GM11168 (cell line): ENCODE measurements around the gene PADI3.

Experiments used
- in situ Hi-C: fragments of 300-500 bp; cut with MboI; formaldehyde crosslinking; loops from one replicate; pipeline ENCODE4 v1.12.0; 2022; ENCODE audit warnings: low sequenced_read_pairs; ENCODE audit not compliant: unreplicated experiment

PADI3 gene

DNA sequence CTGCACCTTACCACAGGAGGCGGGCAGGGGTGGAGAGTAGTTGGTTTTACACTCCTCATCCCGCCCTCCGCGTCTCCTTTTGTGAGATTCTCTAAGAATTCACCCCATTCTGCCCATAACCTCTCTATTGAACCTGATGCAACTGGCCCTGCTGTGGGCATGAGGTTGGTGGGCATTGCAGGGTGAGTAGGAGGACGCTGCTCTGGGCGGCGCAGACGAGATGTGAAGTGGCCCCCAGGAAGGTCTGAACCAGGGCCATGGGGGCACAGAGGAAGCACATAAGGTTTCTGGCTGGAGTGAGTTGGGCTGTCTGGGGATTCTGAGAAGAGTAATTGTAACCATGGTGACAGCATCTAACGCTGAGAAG, 35.1 kb upstream of the PADI3 start:
- in situ Hi-C loops, result no loop called here

DNA sequence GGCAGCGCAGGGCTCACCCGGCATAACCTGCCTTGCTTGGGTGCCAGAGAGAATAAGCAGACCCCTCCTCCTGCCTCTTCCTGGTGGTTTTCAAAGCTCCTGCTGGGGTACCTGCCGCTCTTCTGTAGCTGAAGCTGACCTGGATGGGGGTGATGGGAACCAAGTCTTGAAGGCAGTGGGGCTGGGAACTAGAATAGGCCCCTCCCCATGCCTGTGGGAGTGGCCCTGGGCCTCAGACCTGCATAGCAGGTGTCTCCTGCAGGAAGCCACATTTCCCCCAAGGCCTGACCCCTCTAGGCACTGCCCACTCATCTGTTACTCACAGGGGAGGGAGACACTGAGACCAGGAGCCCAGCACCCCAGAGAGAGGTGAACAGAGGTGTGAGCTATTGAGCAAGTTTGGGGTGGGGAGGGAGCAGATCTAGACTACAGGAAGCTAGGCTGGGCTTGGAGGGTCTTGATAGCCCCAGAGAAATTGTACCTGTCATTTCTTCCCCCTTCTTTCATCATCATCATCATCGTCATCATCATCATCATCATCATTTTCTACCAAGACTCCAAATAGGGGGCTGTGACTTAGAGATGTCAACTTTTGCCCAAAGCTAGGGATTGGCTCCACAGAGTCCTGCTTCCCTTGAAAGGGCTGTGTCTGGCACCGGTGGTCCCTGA, 33.9 kb upstream of the PADI3 start:
- in situ Hi-C loops, result no loop called here

DNA sequence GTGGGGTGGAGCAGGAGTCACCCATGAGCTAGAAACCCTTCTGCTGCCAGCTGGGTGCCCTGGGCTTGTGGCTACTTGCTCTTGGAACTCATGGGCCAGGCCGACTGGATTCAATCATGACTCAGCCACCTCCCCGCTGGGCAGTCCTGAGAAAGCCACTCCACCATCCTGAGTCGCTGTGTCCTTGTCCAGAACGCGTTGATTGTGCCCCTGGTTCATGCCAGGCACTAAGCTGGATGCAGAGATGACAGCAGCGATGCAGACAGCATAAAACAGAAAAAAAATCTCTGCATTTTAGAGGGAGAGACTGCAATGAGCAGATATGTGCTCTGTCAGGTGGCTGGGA, 33.4 kb upstream of the PADI3 start:
- in situ Hi-C loops, result no loop called here

DNA sequence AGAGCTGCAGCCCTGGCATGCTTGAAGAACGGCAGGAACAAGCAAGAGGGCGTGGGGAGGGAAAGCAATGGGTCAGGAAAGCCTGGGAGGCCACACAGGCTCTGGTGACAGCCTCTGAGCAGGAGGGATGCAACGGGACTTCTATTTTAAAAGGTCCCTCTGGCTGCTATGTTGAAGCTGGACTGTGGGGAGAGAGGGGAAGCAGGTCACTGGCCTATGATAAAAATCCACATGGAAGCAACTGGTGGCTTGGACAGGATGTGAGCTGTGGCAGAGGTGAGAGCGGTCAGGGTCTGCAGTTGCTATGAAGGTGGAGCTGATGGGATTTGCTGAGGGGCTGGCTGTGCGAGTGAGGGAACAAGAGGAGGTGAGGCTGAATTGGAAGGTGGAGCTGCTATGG, 32.8 kb upstream of the PADI3 start:
- in situ Hi-C loops, result no loop called here

DNA sequence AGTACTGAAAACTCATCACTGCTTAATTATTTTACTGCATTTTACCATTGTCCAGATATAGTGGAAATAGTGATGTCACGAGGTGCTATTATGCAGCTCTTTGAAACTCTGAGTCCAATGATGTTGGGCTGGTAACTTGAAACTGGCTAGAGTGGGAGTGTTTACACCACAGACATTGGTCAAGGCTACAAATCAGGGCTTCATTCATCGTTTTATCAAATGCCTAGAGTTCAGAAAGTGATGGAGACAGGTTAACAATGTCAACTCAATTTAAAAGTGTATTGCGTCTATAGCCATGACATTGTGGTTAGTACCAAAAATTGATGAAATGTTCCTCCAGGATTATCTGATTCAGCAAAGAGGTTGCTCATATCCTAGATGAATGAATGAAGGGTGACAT, 31.3 kb upstream of the PADI3 start:
- in situ Hi-C loops, result no loop called here

DNA sequence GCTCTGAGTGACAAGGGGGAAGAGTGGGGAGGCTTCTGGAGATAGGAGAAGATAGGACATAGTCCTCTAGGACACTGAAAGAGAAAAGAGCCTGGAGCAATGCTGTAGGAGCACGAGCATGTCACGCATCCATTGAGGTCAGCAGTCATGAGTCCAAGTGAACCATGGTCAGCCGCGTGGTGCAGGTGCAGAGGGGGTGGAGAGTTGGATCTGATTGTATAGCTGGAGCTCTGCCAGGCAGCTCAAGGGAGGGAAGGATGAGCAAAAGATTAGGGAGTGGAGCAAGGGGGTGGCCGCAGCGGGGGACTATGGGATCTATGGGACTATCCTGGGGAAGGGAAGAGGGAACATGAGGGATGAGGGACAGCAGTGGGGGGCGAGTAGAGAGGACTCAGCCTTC, 30.0 kb upstream of the PADI3 start:
- in situ Hi-C loops, result no loop called here

DNA sequence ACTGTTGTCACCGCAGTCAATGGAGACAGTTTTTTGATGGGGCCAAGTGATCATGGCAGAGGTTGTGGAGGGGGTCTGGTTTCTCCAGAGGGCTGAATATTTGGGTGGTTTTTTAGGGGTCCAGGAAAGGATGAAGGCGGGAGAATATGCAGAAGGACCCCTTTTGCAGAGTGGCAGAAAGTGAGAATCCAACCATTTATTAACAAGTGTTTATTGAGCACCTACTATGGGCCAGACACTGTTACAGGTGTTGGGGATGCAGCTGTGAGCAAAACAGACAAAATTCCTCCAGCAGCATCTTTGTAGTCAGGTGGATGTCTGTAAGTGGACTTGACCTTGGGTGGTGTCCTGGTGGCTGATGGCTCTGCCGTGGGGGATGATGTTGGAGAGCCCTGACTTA, 28.6 kb upstream of the PADI3 start:
- in situ Hi-C loops, result no loop called here

DNA sequence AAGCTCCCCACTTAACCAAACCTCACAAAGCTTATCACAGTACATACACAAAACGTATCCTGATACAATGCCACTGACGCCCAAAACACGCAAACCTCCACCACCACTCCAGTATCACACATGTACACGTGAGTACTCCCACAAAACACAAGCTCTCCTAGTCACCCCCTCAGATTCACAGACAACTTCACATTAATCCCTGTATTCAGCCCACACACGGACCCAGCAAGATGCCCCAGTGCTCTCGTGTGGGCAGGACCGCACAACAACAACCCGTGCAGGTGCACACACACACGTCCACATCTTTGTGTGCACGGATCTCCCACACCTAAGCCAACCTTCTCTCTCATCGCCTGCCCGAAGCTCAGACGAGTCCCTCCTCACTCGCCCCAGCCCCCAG, 26.3 kb upstream of the PADI3 start:
- in situ Hi-C loops, result no loop called here

DNA sequence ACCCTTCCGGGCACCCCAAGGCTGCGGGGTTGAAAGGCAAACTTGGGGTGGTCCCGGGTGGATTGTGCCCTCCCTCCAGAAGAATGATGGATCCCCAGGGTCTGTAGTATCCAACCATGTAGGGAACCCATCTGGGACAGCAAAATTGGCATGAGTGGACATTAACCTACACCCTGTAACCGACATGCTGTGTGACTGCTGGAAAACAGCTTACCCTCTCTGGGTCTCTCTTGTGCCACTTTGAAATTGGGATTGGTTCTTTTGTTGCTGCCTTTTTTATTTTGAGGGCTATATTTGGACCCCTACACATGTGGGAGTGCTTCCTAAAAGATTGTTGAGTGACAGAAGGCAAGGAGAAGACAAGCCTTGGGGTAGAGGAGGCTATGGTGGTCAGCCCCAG, 24.5 kb upstream of the PADI3 start:
- in situ Hi-C loops, result no loop called here

DNA sequence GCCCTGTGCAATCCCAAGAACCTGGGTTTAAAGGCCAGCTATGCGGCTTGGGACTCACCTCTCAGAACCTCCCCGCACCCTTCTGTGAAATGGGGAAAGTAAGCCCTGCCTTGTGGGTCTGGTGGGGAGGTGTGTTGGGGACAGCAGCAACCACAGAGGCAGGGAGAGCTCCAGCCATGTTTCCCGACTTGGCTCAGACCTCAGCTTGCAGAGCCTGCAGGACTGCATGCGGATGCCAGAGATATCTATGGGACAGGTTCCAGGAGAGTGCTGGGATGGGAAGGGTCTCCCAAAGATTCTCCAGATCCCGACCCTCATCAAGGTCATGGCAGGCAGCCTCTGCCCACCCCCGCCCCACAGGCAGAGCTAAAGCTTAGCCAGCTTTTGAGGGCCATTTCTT, 23.8 kb upstream of the PADI3 start:
- in situ Hi-C loops, result no loop called here

DNA sequence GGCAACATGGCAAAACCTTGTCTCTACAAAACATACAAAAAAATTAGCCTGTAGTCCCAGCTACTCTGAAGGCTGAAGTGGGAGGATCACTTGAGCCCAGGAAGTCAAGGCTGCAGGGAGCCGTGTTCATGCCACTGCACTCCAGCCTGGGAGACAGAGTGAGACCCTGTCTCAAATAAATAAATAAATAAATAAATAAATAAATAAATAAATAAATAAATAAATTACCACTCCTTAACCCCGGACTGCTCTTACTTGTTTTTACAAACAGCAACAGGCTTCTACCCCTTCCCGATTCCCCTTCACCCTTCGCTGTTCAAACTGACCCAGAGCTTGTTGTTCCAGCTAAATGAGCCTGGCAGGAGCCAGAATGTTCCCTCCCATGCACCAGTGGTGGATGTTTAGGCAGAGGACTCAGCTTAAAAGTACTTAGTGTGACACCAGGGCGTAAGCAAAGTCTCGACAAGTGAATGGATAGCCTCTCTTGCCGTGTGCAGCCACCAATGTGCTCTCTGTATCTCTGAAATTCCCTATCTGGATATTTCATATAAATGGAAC, 21.5 kb upstream of the PADI3 start:
- in situ Hi-C loops, result no loop called here

DNA sequence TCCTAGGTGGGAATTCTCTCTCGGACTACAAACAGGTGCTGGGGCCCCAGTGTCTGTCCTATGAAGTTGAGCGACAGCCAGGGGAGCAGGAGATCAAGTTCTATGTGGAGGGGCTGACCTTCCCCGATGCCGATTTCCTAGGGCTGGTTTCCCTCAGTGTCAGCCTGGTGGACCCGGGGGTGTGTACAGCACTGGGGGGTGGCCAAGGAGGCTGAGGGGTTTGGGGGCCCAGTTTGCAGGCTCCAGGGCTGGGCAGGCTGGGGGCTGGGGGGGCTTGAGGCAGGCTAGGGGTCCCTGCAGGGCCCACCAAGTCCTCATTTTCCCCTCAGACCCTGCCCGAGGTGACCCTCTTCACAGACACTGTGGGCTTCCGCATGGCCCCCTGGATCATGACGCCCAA, 20.3 kb upstream of the PADI3 start:
- in situ Hi-C loops, result no loop called here

DNA sequence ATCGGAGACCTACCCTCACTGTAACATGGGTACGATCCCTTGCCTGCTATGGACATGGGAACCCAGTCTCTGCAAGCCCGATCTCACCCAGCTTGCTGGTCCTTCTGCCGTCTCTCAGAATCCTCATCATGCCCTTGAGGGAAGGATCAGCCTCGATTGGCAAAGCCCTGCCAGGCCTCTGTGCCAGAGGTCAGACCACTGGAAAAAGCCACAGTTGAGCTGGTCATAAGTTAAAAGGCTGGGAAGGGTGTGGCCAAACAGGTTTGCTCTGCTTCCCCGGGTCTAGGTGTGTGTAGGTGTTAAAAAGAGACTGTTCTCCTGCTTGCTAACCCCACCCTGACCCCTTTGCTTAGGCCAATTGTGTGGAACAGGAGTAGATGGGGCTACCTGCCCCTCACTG, 19.5 kb upstream of the PADI3 start:
- in situ Hi-C loops, result no loop called here

DNA sequence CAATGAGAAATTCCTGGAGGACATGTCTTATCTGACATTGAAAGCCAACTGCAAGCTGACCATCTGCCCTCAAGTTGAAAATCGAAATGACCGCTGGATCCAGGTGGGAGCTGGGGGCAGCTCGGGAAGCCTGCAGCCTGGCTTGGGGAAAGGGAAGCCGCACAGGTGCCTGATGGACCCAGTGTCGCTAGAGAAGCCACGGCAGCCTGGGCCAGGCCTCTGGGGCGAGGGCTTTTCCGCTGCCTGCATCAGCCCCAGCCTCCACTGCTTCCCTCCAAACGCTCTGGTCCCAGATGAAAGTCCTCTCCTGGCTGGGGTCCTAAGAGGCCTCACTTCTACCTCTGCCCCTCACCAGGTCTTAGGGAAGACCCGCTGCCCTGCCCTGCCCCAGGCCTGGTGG, 18.8 kb upstream of the PADI3 start:
- in situ Hi-C loops, result loop anchor here (5.0 kb wide), 1 partner anchor 103 kb away; no protein-coding TSS in a partner anchor

DNA sequence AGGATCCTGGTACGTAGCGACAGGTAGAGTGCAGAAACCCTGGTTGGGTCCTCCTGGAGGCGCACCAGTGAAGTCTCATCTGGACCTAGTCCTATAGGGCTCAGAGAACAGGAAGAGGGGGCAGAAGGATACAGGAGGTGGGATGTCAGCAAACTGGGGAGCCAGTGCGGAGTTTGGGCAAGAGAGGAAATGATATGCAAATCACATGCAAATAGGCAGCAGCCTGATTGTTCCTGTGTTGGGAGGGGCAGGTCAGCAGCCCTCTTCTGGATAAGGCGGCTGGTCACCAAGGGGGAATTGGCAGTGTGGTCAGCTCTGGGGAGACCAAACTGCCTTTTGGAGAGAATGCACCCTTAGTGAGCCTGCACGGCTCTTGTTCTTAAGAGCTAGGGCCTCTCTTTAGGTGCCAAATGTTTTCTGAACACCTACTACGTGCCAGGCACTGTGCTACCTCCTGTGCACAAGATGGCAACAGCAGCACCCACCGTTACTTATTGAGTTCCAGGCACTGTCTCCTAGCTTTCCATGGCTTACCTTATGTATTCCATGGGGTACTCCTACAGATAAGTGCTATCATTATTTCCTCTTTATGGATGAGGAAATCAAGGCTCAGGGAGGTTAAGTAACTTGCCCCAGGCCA, 18.1 kb upstream of the PADI3 start:
- in situ Hi-C loops, result loop anchor here (5.0 kb wide), 1 partner anchor 103 kb away; no protein-coding TSS in a partner anchor

DNA sequence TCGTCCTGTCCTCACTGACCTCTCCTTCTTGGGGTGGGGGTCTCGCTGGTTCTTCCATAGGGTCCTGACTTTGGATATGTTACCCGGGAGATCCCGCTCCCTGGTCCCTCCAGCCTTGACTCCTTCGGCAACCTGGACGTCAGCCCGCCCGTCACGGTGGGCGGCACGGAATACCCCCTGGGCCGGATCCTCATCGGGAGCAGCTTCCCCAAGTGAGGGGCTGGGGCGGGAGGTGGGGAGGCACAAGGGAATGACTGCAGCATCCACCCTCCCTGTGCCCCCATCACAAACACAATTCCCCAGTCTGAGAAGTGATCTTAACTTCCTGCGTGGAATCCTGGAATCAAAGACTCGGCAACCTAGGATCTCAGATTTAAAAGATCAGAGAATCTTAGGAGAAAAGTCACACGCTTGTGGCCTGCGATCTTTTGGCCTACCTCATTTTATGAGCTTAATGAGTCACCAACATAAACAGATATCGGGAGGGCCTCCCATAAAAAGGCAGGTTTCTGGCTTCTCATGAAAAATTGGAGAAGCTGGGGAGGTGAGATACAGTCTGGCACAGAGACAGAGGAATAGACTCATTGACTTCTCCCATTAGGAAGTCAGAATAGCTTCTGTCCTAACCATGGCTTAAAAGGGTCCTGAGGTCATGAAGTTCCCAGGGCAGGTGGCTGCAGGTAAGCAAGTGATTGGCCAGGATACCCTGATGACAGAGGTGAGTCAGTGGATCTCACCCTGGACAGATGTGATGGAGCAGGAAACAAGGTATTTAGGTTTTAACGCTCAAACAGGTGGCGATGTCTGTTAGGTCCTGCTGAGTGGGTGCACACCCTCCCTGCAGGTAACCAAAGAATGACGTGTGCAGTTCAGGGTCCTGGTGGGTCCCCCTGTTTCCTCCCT, 15.9 kb upstream of the PADI3 start:
- in situ Hi-C loops, result loop anchor here (5.0 kb wide), 1 partner anchor 106 kb away; no protein-coding TSS in a partner anchor

DNA sequence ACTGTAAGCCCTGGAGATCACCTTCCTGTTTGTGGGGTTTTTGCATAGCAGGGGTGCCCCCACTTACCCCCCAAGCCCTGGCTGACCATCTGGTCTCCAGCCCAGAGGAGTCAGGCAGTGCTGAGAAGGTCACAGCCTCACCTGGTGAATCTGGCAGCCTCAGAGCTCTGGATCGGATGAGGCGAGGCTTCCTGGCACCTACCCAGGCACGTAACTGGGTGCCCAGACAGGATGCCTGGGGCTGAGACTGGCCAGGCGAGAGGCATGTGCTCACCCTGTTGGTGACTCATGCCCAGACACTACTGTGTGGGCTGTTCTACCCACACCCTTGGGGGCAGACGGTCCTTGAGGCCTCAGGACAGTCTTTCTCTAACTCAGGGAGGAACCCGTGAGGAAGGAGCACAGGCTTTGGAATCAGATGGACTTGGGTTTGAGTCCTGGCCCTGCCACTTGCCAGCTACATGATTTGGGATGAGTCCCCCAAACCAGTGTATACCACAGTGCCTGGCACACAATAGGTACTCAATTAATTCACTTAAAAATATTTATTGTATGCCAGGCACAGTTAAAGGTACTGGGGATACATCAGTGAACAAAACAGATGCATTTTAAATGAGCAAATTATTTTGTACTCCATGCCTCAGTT, 15.1 kb upstream of the PADI3 start:
- in situ Hi-C loops, result loop anchor here (5.0 kb wide), 1 partner anchor 106 kb away; no protein-coding TSS in a partner anchor

DNA sequence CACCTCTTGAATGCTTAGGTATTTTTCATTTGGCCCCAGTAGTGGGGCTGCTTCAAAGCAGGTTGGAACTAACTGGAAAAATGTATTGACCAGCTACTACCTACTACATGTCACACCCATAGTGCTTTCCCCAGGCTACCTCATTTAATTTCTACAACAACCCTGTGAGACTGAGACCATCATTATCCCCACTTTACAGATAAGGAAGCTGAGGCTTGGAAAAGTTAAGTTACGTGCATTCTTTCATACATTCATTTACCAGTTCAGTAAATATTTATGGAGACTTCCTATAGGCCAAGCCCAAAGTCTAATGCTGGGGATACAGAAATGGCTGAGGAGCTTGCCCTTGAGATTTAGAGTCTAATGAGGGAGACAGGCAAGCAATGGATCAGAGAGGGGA, 14.5 kb upstream of the PADI3 start:
- in situ Hi-C loops, result loop anchor here (5.0 kb wide), 1 partner anchor 107 kb away; no protein-coding TSS in a partner anchor

DNA sequence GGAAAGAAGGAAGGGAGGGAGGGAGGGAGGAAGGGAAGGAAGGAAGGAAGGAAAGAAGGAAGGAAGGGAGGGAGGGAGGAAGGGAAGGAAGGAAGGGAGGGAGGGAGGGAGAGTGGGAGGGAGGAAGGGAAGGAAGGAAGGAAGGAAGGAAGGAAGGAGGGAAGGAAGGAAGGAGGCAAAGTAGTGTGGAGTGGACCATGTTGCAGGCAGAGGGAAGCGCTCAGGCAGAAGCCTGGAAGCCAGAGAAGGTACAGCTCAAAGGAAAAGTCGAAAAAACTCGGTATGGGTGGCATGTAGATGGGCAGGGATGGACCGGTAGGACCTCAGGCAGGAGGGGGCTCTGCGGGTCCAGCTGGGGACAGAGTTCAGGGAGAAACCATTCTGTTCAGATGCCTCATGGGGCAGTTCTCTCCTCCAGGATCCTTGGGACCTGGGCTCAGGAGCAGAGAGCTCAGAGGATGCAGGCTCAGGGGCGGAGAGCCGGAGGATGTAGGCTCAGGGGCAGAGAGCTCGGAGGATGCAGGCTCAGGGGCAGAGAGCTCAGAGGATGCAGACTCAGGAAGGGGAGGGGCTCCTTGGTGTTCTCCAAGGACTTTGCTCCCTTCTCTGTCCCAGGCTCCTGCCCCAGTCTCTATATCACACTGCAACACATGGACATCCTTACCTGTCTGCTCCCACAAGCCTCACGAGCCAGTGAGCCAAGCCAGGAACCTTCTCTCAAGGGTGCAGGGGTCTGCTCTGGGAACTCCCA, 13.6 kb upstream of the PADI3 start:
- in situ Hi-C loops, result no loop called here
